NT2/D1 (cell line): ENCODE data around the gene MYO7A.

ENCODE experiments used
- SUZ12 ChIP-seq: IDR thresholded peaks from 2 replicates; pipeline ENCODE4 v1.6.1; 2011; ENCODE audit not compliant: insufficient read length, insufficient read depth; ENCODE audit errors: extremely low read depth
- YY1 ChIP-seq: IDR thresholded peaks from 2 replicates; pipeline ENCODE4 v1.6.1; 2011; ENCODE audit not compliant: insufficient read length, insufficient read depth

- TF ChIP-seq YY1 = no peak
- no peak for TF ChIP-seq SUZ12
These were observed 18.4 kb downstream of the MYO7A start for GRCh38 chr11:77146261-77147035.
